ENCODE results near the gene RHBDF1.

Gene RHBDF1

DNA sequence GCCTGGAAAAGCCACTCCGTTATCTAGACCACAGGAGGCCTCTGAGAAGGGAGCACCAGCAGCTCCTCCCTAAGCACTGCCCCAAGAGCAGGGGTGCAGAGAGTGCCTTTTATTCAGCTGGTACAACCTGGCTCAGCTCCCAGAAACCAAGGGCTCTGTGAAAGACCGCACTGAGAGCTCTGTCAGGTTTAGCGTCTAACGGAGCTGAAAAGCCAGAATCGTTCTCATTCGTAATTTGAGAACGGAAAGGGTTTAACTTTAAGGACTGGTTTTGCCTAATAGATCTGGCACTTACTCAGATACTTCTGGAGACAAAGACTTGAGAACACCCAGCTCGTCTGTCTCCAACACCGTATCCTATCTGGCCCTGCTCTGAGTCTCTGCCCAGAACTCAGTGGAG is 19.1 kb upstream of the RHBDF1 start:
- DNase-seq = no peak

DNA sequence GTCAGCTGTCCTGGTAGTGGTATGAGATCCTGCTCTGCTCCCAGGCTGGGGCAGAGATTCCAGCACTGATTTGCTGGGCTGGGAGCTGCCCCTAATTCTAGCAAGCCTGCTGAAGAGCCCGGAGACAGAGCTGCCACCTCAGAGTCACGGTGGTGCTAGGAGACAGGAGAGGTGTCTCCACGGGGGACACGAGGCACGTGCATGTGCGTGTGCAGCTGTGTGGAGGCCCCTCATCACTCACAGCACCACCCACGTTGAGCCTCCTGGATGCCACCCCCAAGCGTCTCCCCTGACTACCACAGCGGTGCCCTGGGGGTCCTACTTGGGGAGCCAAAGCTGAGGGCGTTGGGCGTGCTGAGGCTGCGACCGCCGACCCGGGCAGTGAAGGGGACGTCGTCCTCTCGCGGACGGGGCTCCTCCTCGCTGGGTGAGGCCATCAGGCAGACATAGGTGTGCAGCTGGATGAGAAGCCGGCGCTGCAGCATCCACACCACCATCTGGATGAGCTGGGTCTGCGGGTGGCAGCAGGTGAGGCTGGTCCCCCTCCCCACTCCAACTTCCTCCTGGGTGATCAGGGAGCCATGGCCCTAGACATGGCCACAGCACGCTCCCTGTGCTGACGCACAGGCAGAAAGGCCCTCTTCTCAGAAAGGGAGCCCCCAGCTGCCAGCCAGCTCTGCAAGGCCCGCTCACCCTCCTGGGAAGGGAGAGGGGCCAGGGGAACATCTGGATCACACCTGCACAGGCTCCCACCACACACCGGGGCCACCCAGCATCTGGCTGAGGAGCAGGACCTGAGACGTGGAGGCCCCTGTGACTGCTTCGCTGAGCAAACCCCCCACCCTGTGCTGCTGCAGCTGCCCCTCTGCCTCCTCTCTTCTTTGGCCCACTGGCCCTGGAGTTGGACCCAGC is 17.2 kb upstream of the RHBDF1 start:
- DNase-seq = no peak

DNA sequence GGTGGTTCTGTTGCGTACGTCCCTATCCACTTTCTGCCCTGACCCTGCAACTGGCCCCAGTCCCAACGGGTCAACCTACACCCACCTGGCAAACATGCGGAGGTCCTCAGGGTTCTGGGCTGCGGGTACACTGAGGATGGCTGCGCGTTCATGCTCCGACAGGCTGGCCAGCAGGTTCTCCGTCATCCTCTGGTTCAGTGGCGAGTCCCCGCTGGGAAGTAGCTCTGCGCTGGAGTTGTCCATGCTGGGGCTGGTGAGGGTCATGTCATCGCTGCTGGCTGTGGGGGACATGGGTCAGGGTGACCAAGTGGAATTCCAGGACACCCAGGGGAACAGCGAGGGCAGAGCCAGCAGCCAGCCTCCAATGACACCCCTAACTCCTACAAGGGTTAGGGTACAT is 16.2 kb upstream of the RHBDF1 start:
- no peak for DNase-seq

DNA sequence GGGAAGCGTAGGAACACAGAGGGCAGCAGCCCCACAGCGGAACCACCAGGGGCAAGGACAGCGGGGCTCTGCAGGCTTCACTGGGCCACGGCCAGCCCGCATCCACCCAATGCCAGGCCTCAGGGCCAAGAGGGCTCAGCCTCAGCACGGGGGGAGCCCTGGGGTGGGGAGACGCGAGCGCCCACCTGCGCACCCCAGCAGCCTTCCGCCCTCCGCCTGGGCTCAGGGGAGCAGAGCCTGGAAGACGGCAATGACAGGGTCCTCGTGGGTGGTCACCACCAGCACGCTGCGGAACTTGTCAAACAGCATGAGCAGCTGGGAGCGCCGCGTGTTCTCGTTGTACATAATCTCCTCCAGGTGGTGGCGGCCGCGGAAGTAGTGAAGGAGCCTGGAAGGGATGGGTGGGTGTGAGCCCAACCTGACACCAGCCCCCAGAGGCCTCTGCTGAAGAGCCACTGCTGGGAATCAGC is 14.1 kb upstream of the RHBDF1 start:
- no peak for DNase-seq

DNA sequence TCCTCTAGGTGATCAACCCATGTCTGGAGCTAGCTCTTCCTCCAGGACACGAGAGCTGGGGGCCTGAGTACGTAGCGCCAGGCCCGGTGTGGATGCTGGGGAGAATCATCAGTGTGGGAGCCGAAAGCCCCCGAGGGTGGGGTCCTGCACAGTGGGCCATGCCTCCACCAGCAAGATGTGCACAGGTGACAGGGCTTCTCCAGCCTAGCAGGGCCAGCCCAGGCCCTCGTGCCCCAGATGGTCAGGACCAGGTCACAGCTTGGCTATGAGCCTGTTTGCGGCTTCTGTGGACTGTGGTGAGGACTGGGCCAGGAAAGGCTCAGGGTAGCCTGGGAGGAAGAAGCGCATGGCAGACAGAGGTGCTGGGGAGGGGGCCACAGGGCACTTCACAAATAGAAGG is 13.4 kb upstream of the RHBDF1 start:
- no peak for DNase-seq

DNA sequence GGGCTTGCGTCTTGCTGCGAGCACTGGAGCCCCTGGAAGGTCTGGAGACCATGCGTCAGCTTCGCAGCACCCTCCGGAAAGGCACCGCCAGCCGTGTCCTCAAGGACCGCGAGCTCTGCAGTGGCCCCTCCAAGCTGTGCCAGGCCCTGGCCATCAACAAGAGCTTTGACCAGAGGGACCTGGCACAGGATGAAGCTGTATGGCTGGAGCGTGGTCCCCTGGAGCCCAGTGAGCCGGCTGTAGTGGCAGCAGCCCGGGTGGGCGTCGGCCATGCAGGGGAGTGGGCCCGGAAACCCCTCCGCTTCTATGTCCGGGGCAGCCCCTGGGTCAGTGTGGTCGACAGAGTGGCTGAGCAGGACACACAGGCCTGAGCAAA is 13.0 kb upstream of the RHBDF1 start:
- no peak for DNase-seq

DNA sequence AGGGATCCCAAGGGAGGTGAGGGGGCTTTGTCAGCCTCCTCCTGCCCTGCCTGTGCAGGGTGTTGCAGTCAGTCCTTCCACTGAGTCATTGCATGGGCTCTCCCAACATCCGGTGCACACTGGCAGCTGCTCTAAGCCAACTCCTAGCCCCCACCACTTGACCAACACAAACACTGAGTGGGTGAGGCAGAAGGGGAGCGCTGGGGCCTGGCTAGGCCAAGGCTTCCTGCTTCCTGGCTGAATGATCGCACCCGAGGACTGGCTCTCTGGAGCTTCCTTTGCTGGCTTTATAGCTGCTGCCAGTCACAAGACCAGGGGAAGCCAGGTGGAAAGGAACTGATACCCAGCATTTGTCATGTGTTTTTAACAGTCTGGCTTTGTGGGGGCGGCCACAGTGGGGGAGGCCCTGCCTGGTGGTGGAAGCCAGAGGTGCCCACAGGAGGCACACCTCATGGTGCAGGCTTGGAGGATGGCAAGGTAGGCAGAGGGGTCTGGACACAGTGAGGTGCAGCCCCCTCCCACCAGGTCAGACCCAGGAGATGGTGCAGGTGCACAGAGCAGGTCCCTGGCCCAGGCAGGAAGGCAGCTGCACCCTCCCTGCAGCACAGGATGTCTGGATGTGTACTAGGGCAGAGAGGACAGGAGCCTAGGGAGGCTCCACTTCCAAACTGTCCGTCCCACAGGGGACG is 12.4 kb upstream of the RHBDF1 start:
- DNase-seq = peak; percentile 39

DNA sequence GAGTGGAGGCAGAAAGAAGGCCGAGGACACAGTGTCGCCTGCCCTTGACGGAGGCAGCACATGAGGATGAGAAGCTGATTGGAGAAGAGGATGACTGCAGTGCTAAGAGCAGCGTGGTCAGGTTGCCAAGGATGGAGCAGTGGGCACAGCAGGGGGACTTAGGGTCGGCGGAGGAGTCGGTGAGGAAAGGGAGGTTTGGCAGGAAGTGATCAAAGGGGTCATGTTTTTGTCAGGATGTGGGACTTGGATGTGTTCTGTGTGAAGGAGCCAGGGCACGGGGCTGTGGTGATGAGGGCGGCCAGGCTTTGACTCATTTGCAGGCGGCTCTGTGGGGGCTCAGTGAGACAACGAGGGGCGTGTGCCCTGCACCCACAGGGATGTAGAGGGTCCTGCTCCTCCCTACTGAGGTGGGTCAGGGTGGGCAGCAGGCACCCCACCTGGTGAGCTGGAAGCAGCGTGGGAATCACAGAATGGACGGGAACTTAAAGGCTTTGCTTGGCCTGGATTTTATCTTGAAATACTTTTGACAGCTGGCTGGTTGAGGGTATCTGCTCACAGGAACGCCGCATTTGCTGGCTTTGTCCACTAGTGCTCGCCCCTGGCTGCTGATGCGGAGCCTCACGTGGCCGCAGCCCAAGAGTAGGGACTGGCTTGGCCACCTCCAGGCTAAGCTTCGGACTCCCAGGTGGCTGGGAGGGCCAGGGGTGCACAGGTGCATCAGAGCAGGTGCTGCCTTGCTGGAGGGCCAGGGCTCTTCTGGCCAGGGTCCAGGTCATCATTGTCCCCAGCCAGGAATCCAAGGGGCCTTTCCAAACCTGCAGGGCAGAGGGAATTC is 11.6 kb upstream of the RHBDF1 start:
- DNase-seq = no peak

DNA sequence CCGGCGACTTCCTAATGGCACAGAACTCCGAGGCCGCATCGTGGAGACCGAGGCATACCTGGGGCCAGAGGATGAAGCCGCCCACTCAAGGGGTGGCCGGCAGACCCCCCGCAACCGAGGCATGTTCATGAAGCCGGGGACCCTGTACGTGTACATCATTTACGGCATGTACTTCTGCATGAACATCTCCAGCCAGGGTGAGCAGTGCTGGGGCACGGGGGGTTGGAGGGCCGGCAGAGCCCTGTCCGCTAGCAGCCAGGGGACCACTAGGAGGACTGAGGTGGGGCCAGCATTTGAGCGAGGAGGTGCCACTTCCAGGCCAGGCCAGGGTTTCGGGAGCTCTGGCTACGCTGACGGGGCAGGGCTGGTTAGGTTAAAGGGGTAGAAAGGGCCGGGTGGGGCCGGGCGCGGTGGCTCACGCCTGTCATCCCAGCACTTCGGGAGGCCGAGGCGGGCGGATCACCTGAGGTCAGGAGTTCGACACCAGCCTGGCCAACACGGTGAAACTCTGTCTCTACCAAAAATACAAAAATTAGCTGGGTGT is 10.7 kb upstream of the RHBDF1 start:
- DNase-seq = no peak

DNA sequence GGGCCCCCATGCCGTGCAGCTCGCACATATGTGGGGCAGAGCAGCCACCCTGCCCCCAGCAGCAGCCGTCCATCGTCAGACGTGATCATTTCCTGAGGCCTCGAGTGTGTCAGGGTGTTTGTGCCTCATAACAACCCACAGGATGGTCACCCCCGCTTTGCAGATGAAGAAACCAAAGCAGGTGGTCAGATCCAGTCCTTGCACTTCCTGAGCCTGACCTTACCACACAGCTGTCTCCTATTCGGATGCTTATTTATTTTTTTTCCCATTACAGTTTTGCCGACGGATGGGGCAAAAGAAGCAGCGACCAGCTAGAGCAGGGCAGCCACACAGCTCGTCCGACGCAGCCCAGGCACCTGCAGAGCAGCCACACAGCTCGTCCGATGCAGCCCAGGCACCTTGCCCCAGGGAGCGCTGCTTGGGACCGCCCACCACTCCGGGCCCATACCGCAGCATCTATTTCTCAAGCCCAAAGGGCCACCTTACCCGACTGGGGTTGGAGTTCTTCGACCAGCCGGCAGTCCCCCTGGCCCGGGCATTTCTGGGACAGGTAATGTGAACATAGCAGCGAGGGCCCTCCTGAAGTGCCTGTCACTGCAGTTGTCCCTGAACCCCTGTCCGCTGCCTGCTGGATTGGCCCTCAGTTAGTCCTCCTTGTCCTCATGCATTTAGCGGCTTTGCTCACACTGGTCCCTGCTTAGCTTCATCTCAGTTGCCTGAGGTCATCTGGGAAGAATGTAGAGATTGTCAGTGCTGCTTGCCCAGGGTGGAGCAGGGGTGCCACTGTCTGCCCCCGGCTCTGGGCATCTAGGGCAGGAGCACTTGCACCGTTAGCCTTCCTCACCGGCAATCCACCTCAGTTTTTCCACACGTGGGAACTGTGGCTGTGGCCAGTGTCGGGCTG is 7.0 kb upstream of the RHBDF1 start:
- no peak for DNase-seq

DNA sequence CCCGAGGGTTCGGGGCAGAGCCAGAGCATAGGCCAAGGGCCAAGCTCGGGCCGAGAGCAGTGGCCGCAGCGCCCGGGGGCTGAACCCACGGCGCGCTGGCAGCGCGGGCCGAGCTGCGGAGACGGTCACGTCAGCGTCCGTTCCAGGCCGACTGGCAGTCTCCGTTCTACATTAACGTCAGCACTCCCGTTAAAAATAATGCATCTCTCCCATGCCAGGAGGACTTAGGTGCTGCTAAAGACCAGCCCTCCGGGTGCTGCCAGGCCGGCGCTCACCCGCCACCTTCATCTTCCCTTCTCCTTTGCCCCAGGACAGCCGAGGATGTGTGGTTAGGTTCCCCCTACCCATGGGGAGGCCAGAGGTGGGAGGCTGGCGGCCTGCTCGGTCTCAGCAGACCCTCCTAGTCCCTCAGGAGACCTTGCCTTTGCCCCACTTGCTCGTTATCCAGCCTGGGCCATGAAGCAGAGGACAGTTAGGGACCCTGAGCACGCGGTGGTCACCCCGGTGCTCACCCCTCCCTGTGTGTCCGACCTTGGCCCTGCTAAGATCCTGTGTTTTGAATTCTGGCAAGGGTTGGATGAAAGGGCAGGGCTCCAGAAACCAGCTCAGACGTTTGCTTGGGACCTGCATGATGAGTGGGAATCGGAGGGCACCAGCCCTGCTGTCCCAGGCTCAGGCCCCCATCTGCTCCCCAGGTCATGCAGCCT is 6.2 kb upstream of the RHBDF1 start:
- DNase-seq = no peak

DNA sequence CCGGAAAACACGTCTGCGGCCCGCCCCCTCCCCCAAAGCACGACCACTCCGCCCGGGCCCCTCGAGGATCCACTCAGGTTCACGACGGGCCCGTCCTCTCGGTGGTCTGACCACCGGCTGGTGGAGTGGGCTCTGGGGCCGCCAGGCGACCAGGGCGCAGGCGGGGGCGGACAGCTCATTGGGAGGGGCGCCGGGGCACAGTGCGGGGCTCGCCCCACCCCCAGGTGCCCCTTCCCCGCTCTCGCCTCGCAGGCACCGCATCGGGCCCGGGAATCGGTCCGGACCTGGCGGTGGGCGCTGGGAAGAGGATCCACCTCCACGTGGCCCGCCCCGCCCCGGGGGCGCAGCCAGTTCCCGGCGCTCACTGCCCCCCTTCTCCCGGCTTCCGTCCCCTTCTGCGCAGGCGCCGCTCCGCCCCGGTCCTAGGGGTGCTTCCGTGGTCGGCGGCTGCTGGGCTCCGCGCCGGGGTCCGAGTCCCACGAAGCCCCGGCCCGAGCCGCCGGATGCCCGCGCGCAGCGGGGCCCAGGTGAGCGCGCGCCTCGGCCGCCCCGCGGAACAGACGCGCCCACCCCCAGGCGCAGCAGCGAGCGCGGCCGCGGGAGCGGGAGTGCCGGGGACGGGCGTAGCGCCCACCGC is 5.5 kb upstream of the RHBDF1 start, which contains the start of gene MPG:
TSS of gene MPG (plus strand) at position 419 of the 637 bp plus-strand sequence. CDS start at position 504, 85 bp downstream.
- peak; percentile 83 for DNase-seq

DNA sequence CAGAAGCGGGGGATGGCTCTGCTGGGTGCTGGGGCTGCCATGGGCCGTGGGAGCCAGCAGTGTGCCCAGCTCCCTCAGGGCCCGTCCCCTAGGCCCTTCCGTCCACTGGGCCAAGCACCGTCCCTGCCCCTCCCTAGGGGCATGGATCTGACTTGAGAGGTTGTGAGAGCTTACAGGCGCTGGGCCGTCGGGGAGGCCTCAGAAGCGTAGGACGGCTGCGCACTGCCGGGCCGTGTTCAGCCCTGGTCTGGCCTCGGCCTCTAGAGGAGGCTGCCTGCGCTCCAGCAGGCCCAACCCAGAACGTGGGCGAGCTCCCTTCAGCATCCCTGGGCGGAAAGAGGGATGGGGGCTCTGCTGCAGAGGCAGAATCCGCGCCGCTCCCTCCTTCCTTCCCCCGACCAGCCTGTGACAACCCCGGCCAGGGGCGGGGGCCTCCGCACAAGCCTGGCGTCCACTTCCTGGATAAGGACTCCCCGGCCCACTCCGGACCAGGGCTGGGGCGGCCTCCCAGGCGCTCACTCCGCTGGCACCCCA is 4.9 kb upstream of the RHBDF1 start:
- peak; percentile 35 for DNase-seq

DNA sequence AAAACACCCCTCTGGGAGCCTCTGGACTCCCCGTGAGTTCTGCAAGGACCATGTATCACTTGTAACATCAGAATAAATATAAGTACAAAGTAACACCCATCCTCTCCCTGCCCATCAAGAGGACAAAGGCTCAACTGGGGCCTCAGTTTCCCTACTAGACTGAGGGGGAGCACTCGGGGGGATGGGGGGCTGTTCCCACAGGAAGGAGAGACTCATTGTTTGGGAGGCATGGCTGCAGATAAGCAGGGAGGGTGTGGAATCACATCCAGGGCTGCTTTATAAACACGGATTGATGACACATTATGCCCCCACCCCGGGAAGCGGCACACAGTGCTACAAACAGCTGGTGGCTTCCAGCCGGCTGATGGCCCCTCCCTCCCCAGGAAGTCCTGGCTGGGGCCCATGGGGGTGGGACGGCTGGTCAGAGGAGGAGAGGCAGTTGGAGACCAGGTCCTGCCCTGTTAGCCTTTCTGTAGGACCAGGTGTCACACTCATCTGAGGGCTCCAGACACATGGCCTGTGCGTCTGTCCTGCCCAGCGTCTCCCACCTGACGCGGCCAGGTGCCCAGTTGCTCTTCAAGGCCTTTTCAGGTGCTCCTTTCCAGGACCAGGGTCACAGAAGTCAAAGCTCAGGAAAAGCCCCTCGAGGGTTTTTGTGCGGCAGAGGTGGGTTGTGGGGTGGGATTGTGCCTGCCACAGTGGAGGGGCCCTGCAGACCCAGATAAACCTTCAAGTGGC is 4.3 kb upstream of the RHBDF1 start:
- DNase-seq = no peak

DNA sequence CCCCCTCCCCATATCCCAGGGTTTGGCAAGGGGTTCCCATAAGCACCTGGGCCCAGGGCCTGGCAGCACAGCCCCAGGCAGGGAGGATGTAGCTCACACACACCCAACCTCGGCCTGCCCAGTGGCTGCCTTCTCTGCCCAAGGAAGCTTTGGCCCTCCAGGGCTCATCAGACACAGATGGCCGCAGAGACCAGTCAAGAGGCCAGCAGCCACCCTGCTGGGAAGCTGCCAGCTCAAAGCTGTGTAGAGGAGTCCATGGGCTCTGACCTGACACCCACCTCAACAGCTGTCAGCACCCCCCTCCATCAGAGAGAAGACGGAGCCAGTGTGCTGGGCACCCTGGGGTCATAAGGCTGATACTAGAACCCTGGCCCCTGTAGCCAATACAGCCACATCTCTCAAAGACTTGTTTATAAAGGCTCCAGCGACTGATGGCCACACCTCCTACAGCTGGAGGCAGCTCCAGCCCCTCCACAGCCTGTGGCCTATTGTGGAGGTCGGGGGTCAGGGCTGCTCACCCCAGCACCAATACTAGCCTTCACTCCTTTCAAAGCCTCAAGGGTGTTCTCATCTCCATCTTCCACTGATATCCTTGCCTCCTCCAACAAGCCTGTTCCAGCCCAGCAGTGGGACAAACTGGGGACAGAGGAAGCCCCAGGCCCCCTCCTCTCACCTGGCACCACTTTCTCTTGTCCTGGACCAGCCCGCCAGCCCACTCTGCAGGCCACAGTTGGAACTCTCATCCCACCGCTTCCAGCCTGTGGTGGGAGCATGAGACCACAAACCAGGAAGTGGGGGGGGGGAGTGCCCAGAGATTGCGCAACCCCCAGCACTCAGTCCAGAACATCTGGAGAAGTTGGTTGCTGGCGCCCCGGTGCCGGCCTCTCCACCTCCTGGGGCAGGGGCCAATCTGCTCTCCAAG is 3.4 kb upstream of the RHBDF1 start:
- DNase-seq = no peak

DNA sequence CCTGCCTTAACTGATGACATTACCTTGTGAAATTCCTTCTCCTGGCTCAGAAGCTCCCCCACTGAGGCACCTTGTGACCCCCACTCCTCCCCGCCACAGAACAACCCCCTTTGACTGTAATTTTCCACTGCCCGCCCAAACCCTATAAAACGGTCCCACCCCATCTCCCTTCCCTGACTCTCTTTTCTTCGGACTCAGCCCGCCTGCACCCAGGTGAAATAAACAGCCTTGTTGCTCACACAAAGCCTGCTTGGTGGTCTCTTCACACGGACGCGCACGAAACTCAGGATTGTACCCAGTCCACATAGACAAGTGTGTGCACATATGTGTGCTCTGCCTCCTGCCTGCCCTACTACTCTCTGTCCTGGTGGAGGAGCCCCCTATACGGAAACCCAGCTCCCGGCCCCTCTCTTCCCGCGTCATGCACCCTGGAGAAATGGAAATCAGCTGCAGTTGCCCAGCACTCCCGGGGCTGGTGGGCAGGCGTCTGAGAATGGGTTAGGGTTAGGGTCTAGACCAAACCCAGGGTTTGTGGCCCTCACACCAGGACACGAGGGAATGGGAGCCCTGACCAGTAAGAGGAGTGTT is 2.4 kb upstream of the RHBDF1 start:
- no peak for DNase-seq

DNA sequence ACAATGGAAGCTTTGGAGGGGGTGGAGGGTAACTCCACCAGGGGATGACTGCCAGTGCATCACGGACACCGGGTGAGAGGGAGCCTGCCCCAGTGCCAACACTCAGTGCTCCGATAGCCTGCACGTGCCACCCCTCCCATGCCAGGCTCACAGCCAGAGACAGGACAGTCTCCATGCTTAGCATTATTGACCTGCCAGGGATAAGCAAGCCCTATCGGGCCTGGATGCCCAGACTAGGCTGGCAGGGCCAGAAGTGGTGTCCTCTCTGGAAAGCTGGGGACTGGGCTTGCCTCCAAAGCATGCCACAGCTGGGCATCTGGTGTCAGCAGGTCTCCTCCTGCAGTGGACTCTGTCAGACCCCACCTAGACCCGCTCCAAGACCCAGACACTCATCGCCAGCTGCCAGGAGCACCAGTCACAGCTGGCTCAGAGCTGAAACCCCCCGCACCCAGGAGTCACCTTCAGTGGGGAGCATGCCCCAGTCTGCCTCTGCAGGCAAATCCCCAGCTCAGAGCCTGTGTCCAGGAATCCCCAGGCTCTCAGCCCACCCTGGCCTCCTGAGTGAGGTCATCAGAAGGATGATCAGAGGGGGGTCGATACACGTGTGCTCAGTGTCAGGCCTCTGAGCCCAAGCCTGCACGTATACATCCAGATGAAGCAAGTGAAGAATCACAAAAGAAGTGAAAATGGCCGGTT is 1.8 kb upstream of the RHBDF1 start:
- DNase-seq = no peak
